NCI-H82 treated with DMSO at 0.1 percent for 48 hours (cell line): ENCODE data around the gene DUSP19.
"Not testable (repeated sequence)": the region's sequence is repeated elsewhere in the genome, so short reads cannot be mapped to it uniquely, and the experiment has no call there.

Experiments used
- DNase-seq: peaks from one replicate; lab custom pipeline; 2025; ENCODE audit not compliant: unreplicated experiment; lab: John Stamatoyannopoulos, UW

DUSP19 gene, protein sequence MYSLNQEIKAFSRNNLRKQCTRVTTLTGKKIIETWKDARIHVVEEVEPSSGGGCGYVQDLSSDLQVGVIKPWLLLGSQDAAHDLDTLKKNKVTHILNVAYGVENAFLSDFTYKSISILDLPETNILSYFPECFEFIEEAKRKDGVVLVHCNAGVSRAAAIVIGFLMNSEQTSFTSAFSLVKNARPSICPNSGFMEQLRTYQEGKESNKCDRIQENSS

DNA sequence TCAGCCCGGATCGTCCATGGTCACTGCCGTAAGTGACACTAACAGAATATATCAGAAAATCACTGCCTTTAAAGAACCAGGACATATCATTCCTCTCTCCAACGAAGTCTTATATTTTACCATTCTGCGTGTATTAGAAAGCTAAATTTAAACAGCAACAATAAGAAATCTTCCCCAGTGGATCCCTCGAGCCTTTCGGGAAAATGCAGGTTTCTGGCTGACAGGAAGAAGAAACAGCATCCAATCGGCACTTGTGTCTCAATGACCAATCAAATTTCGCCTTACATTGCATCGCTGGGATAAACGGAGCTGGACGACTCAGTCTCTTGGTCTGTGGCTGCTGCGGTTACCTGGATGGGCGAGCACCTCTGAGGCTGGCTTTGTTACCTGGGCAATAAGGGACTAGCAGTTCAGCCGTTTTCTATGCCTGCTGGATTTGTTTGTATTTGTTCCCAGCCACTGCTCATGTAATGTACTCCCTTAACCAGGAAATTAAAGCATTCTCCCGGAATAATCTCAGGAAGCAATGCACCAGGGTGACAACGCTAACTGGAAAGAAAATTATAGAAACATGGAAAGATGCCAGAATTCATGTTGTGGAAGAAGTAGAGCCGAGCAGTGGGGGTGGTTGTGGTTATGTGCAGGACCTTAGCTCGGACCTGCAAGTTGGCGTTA, at the start of gene DUSP19:
TSS of gene DUSP19 (plus strand) at position 284 of the 675 bp plus-strand sequence. CDS start at position 471, 187 bp downstream.
- peak; percentile 87 for DNase-seq

DNA sequence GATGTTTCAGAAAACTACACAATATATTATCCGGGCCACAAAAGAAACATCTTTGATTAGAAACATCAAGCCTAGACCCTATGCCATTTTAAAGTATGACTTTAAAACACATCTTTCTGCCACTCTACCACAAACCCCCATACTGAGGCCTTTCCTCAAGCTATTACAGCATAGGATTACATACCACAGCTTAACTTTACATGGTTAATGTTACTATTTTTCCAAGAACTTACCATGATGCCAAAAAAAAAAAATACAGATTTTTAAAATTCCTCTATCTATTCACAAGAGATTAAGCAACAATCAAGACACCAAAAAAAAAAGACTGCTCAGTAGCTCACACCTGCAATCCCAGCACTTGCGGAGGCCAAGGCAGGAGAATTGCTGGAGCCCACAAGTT, 49.3 kb upstream of the DUSP19 start:
- no peak for DNase-seq

DNA sequence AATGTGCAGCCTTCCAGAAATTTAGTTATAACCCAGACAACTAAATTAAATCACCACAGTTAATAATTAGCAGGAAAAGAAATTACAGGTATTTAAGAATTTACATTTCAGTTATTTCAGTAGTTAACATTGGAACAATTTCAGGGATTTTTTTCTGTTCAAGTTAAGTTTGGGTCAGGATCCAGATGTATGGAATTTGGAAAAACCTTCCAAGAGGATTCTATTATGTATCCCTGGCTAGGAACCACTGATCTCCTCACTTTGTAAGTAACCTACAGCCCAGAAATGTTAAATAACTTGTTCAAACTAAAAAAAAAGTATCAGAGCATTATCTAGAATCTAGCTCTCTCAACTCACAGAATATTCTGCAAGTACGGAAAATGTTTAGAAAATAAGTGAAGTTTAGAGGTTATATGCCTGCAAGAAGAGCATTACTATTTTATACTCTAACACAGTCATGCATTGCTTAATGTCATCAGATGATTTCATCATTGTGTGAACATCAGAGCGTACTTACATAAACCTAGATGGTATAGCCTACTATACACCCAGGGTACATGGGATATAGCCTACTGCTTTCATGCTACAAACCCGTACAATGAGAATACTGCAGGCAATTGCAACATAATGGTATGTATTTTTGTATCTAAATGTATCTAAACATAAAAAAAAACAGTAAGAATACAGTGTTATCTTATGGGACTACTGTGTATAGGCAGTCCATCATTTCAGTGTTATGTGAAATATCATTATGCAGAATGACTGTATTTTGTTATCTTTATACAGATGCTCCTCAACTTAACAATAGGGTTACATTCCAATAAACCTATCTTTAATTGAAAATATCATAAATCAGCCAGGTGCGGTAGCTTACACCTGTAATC, 46.4 kb upstream of the DUSP19 start:
- no peak for DNase-seq

DNA sequence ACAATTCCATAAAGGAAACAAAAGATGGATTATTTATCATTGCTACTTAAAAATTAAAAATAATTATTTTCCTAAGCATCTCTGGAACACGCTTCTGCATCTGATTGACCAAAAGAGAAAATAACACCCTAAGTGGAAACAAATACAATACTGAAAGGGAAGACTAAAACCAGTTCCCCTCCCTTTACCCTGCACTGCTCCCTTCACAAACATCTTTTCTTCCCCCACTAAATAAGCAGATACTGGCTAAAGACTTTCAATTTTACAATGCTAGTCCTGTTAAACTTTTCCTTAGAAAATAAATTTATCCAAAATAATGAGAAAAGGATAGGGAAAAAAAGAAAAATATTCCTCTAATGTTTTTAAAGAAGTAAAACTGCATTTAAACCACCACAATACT, 44.6 kb upstream of the DUSP19 start:
- no peak for DNase-seq

DNA sequence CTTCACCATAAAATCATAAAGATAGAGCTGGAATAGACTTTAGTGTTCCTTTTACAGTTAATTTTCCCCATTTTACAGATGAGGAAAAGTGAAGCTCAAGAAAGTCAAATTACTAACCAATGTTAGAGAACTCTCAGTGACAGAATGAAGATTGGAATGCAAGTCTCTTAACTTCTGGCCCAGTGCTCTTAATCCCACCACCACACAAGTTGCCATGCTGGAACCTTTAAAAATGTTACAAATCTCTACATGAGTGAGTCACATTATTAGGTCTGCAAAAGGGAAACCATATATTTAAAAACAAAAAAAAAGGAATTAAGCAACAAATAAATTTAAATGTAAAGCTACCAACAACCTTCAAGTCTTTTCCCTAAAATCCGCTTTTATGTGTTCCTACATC, 43.7 kb upstream of the DUSP19 start:
- DNase-seq, result no peak

DNA sequence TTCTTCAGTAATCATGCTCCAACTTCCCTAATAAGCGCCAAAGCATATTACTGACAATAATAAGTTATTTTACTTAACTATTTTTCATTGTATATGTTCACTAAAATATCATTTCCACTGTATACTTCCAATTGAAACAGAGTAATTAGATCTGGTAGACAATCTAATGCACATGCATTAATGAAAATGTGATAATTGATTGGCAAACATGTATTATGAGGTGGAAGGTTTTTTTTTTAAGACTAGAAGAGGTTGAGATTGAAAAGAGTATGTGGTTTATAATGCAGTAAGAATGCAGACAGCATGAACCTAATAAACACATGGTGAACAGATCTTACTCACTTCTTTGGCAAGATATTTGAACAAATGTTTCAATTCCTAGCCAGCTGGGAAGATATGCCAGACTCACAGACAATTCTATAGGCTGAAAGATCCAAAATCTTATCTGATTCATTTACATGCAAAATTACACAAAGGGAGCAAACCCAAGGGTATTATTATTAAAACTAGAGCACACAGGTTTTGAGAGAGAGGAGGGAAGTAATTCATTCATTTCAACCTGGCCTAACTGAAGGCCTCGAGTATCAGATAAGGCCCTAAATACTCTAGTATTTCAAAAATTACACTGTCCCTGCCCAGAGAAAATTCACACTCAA, 43.1 kb upstream of the DUSP19 start:
- DNase-seq, result no peak

DNA sequence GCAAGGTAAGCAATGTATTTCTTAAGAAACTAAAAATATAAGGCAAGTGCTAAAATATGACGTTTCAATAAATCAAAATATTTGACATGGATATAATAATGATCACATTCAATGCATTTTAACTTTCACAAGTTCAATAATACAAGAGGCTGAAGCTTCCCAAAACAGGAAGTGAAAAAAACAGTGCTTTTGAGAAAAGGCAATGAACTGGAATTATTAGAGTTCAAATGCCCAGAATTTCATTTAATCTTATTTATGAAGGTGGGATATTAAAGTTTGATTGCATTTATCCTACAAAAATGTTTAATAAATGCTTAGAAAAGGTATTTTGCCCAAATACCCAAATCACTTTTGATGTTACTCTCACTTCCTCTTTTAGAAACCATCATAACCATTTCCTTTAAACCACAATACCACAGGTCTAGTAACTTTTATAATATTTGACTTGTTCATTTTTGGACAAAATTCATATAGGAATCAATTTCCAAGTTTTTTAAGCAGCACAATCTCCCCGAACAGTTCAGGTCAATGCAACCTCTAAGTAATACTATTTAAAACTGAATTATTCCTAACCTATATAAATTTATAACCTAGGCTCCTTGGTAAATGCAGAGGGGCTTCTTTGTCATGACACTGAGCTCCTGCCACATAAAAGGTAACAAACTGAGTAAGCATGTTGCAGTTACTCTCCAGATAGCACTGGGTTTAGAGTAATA, 42.4 kb upstream of the DUSP19 start:
- no peak for DNase-seq

DNA sequence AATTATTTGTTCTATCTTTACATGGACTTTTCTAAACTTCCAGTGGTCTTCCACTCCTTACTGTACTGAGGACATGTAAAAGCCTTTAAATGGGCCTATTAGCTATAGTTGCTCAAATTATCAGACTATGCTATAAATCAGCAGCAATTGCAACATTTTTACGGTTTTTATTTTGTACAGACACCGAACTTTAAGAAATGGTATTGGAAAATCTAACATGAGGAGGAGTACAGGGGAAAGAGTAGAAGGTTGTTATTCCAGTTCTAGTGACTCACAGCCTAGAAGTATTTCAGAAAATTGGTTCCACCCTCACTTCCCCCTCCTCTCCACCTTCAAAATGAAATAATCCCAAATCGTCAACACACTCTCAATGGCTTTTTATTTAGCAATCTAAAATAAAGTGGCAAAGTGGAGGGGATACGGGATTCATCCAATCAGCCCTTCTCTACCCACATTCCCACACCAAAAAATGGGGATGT, 41.4 kb upstream of the DUSP19 start:
- DNase-seq, result no peak

DNA sequence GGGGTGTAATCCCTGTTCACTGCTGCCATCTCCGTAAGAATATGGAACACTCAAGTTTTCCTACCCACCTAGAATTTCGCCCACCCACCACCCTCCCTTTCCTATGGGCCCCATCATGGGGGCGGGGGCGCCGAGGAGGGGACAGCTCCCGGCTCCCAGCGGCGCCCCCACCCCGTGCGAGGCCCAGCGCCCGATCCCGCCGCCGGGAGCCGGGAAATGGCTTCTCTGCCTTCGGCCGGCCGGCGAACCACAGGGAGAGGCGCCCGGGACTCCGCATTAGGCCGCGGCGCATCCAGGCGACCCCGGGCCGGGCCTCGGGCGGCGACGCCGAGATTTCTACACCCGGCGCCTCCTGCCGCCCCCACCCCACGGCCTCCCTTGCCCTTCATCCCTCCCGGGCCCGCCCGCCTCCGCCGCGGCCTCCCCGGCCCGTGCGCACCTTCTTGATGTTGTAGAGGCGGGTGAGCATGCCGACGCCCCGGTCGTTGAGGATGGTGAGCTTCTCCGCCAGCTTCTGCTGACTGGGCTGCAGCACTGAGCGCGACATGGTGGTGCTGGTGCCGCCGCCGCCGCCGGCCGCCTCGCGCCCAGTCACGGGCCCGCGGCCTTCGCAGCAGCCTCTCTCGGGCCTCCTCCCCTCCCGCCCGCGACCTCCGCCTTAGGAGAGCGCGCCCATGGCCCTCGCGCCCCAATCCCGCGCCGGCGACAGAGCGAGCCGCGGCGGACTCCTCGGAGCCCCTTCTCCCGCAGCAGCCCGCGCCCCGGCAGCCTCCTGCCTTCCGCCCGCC, 40.8 kb upstream of the DUSP19 start:
- DNase-seq, result no peak

DNA sequence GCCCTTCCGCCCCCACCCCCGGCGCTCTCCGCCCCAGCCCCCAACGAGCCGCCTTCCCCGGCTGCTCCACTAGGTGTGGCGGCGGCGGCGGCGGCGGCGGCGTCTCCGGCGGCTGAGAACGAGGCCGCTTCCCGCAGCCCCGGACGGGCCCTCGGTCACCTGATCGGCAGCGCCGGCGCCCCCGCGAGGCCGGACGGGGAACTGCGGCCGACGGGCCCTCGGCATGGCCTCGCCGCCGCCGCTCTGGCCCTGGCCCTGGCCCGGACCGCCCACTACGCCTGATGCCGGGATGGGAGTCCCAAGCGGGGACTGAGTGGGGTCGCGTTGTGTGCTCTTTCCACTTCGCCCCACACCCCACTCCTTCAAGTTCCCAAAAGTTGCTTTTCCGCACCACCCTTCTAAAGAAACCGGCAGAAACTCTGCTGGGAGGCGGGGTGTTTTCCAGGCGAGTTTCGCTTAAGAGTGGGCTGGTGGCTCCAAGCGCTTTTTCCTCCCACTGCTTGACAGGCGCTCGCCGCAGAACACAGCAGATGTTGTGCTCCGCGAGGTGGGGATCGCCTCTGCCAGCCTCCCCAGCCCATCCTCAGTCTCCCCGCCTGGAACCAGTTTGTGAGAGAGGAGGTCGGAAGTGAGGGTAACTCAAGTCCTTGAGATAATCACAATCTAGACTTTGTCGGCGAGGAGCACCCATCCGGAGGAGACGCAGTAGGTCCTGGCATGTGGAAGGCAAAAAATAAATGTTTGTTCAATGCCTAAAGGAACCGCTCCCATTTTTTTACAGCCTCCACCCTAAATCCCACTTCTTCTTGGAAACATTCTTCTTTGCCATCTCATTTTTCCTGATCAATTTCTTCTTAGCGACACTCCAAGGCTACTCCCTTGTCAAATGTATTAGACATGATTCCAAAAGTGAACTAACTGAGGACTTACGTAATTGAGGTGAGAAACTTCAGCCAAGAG, 39.9 kb upstream of the DUSP19 start, which contains the start of gene NCKAP1:
TSS of gene NCKAP1 (minus strand) at position 117 of the 960 bp plus-strand sequence. CDS start 358 bp downstream, outside the sequence.
- DNase-seq, result peak; percentile 51

DNA sequence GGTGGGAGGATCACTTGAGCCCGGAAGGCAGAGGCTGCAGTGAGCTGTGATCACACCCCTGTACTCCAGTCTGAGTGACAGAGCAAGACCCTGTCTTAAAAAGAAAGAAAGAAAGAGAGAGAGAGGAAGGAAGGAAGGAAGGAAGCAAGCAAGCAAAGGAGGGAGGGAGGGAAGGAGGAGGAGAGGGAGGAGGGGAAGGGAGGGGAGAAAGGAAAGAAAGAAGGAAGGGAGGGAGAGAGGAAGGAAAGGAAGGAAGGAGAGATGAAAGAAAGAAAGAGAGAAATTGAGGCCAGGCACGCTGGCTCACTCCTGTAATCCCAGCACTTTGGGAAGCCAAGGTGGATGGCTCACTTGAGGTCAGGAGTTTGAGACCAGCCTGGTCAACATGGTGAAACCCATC, 37.9 kb upstream of the DUSP19 start:
- DNase-seq, result no peak

DNA sequence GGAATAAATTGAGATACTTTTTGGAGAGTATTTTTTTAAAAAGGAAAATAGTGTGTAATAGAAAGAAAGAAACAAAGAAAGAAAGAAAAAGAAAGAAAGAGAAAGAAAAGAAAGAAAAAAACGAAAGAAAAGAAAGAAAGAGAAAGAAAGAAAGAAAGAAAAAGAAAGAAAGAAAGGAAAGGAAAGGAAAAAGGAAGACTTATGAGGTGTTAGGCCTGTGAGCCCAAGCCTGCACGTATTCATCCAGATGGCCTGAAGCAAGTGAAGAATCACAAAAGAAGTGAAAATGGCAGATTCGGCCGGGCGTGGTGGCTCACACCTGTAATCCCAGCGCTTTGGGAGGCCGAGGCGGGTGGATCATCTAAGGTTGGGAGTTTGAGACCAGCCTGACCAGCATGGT, 35.0 kb upstream of the DUSP19 start:
- DNase-seq, result not testable (repeated sequence)

DNA sequence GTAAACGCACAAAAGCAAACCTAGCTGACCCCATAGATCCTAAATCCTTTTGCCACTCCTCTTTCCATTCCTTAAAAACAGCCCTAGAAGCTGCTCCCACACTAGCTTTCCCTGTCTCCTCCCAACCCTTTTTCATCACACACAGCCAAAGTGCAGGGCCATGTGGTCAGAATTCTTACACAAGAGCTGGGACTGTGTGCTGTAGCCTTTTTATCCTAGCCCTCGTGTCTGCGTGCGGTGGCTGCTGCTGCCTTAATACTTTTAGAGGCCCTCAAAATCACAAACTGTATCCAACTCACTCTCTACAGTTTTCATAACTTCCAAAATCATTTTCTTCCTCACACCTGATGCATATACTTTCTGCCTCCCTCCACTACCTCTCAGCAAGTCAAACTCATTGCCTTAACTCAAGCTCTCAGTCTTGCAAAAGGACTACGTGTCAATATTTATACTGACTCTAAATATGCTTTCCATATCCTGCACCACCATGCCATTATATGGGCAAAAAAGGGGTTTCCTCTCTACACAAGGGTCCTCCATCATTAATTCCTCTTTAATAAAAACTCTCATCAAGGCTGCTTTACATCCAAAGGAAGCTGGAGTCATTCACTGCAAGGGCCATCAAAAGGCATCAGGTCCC, 30.9 kb upstream of the DUSP19 start:
- not testable (repeated sequence) for DNase-seq

DNA sequence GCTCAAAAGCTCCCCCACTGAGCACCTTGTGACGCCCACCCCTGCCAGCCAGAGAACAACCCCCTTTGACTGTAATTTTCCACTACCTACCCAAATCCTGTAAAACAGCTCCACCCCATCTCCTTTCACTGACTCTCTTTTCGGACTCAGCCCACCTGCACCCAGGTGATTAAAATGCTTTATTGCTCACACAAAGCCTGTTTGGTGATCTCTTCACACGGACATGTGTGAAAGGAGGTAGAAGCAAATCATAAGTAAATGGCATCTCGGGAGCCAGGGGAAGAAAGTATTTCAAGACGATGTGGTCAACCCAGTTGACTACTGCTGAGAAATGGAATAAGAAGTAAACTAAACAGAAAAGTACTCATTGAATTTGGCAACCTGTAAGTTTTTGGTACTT, 29.1 kb upstream of the DUSP19 start:
- no peak for DNase-seq

DNA sequence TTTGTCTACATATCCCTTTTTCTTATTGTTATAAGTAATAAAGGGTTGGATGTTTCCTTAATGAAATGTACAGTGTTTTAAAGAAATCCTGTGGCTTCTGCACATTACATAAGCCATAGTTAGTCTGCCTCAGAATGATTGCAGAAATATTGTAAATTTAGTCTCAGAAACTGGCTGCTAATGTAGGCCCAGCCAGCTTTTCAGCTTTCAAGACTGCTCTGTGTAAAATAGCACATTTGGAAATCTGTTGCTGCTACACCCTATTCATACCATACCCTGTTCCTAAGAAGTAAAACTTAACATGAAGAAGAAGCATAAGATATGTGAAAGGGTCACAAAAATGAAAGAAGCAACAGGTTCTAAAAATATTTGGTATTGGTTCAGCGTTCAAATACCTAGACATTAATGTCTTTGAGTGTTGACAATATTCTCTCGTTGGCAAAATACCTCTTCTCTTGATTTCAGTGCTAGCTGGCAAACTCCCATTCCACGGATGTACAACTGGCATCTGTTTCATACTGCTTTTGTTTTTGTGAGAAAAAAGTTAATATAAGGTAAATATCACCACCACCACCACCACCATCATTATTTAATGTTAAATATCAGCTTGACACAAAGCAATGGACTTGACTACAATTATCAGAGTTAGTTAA, 21.1 kb upstream of the DUSP19 start:
- DNase-seq, result no peak

DNA sequence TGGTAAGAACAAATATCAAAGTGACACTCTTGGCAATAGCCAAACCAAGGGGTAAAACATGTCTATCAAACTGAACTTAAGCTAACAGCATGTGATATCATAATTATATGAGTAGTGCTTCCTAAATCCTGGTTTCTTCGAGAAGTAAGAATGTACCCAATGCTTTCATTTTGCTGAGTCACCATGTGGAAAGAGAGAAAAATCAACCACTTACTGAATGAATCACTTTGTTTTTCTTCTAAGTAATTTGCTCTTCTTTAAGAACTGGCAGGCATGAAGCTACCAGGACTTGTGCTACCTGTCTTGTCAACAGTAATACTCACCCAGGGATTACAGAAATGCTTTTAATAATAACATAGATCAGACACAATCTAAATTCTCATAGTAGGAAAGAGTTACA, 19.0 kb upstream of the DUSP19 start:
- no peak for DNase-seq

DNA sequence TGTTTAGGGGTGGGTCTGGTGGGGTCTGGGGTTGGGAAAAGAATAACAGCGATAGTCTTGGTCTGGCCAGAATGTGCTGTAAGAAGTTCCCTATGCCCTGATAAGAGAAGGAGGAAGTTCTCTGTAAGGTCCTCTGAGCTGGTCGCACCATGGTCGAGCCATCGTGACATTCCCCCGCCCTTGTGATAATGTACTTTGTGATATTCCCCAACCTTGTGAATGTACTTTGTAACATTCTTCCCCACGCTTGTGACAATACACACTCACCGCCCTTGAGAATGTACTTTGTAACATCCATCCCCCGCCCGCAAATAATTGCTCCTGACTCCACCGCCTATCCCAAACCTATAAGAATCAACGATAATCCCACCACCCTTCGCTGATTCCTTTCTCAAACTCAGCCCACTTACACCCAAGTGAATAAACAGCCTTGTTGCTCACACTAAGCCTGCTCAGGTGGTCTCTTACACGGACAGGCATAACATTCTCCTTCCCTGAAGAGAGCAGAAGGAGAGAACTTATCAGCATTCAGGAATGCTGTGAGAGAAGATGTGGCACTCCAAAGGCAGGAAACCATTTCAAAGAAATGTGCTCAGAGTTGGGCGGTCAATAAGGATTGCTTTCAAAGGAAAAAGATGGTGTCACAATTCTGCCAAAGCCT, 17.8 kb upstream of the DUSP19 start:
- no peak for DNase-seq
